H1 (cell line): Measurements from ENCODE around the gene AMPD1.

Experiments
- CHD1 ChIP-seq: IDR thresholded peaks from 2 replicates; pipeline ENCODE4 v1.6.1; 2012; ENCODE audit warnings: low read depth, low read length, improper control_type of control experiment
- CTCF ChIP-seq, 3 experiments: IDR thresholded peaks; 1 replicate in 2 of 3; 2 replicates in 1 of 3; pipeline versions ENCODE4 v1.5.1 to v1.6.1; 2011; ENCODE audit warnings: low read length in 3 of 3, mild to moderate bottlenecking in 3 of 3, inconsistent platforms in 2 of 3, low read depth in 1 of 3, moderate library complexity in 1 of 3; ENCODE audit not compliant: insufficient read depth in 1 of 3; ENCODE audit errors: control extremely low read depth in 1 of 3
- KDM1A ChIP-seq: fragments of 200-600, 300-600 bp; sonication (generic); IDR thresholded peaks from 2 replicates; pipeline ENCODE4 v1.7.1; 2016; ENCODE audit warnings: mild to moderate bottlenecking, low read length, borderline replicate concordance
- POLR2A ChIP-seq, 2 experiments: IDR thresholded peaks; 1 replicate in 1 of 2; 2 replicates in 1 of 2; pipeline ENCODE4 v1.6.1; 2011; ENCODE audit warnings: low read depth in 2 of 2, low read length in 2 of 2, mild to moderate bottlenecking in 2 of 2; ENCODE audit errors: control extremely low read depth in 1 of 2
- POLR2AphosphoS5 ChIP-seq: IDR thresholded peaks from 2 replicates; pipeline ENCODE4 v1.6.1; 2011; ENCODE audit warnings: low read depth, low read length
- RNF2 ChIP-seq: fragments of 200-900, 300-1000 bp; sonication (generic); IDR thresholded peaks from 2 replicates; pipeline ENCODE4 v1.7.1; 2016; ENCODE audit warnings: borderline replicate concordance, low read depth, mild to moderate bottlenecking, antibody characterized with exemption, low read length; ENCODE audit not compliant: poor library complexity, severe bottlenecking; ENCODE audit errors: missing control alignments
- RXRA ChIP-seq: IDR thresholded peaks from 2 replicates; pipeline ENCODE4 v1.6.1; 2011; ENCODE audit warnings: low read depth, mild to moderate bottlenecking, low read length, moderate library complexity; ENCODE audit not compliant: insufficient read depth
- SRF ChIP-seq: IDR thresholded peaks from 2 replicates; pipeline ENCODE4 v1.6.1; 2011; ENCODE audit warnings: mild to moderate bottlenecking, low read depth, low read length, moderate library complexity
- YY1 ChIP-seq: IDR thresholded peaks from 2 replicates; pipeline ENCODE4 v1.6.1; 2011; ENCODE audit warnings: low read depth, mild to moderate bottlenecking, low read length
- TF ChIP-seq, protein P1 (sequence below): IDR thresholded peaks from 2 replicates; pipeline ENCODE4 v1.6.1; 2011; ENCODE audit warnings: low read length, improper control_type of control experiment

DNA sequence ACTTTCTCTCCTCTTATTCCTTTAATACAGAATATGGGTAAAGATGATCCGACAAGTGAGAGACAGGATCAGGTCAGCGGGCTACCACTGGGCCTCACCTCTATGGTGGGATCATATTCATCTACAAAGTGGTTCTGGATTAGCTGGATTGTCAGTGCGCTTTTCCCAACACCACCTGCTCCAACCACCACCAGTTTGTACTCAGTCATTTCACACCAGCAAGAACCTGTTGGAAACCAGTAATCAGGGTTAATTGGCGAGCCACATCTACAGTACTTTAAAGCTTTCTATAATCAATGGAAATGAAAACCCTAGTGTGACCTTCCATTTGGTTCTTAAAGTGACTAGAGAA, 20.6 kb upstream of the AMPD1 start:
- no peak for TF ChIP-seq CTCF (IDR thresholded peaks at IDR 0.05; ENCODE audit: control extremely low read depth in 1 of 3, insufficient read depth in 1 of 3, low read depth in 1 of 3, low read length in 3 of 3)
- no peak for TF ChIP-seq KDM1A
- TF ChIP-seq CHD1, result no peak
- TF ChIP-seq POLR2AphosphoS5, result no peak
- TF ChIP-seq SRF, result no peak
- no peak for TF ChIP-seq POLR2A (IDR thresholded peaks at IDR 0.05; ENCODE audit: control extremely low read depth in 1 of 2, low read depth in 2 of 2, low read length in 2 of 2)
- no peak for TF ChIP-seq RNF2
- no peak for TF ChIP-seq YY1
- TF ChIP-seq, protein P1, sequence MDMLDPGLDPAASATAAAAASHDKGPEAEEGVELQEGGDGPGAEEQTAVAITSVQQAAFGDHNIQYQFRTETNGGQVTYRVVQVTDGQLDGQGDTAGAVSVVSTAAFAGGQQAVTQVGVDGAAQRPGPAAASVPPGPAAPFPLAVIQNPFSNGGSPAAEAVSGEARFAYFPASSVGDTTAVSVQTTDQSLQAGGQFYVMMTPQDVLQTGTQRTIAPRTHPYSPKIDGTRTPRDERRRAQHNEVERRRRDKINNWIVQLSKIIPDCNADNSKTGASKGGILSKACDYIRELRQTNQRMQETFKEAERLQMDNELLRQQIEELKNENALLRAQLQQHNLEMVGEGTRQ, result no peak
- TF ChIP-seq RXRA, result no peak
